Measurements from ENCODE around the gene UBAP1.
"Not testable (repeated sequence)": the region's sequence is repeated elsewhere in the genome, so short reads cannot be mapped to it uniquely, and the experiment has no call there.

The UBAP1 gene

DNA sequence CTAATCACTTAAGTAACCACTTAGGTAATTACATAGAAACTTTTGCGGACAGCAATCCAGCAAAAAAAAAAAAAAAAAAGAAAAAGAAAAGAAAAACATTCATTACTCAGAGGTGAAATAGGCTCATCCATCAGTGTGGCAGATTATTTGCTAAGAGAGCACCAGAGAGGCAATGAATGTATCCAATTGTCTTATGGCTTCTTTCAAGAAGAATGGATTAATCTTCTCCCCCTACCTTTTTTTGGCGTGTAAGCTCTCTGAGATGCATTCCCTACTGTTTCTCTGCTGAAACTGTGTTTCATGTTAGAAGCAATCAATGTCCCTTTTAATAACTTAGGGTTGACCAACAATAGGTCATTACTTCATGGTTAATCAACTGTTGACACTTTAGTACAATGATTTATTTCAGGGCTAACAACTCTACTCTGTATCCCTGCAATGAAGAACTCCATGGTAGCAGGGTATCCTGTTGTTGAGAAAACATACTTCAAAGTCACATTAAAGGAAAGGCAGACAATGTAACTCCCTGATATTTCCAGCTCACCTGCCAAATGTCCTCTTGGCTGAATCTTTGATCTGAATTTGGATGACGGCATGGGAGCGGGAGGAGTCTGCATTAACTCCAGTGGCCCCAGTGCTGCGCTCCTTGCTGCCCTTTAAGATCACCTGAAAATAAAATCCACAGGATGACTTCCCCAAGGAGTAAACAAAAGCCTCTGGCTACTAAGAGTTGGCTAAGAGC lies 92.6 kb downstream of the UBAP1 start:
- DNase-seq = no peak

DNA sequence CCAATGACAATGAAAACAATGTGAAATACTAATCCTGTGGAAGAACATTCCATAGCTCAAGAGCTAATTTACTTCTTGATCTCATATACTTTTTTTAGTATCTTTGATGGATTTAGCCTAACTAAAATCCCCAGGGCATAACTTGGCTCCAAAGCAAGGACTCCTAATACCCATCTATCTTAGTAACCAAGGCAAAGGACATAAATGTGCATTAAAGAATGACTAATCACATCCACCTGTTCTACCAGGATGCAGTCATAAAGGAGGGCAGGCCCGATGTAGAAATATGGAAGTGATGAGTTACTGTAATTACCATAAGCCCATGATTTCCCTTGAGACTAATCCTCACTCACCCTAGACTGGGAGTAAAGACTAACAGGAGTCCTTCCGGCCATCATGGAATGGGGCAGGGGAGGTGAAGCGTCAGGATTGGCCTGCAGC lies 93.3 kb downstream of the UBAP1 start:
- DNase-seq = no peak

DNA sequence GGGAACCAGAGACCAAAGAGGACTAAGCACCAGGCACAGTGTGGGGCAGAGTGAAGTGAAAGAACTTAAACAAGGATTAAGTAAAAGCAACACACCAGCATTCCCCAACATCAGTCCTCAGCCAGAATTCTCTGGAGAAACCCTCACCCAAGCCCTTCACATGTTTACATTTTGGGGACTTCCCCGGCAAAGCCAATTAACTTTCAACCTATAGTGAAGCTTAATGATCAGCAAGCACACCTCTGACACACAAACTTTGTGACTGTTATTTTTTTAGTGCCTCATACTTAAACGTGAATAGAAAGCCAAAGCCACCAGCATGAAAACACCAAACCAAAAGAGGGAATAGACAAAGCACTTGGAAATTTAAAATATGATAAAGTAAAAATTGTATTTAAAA lies 94.7 kb downstream of the UBAP1 start:
- DNase-seq = not testable (repeated sequence)

DNA sequence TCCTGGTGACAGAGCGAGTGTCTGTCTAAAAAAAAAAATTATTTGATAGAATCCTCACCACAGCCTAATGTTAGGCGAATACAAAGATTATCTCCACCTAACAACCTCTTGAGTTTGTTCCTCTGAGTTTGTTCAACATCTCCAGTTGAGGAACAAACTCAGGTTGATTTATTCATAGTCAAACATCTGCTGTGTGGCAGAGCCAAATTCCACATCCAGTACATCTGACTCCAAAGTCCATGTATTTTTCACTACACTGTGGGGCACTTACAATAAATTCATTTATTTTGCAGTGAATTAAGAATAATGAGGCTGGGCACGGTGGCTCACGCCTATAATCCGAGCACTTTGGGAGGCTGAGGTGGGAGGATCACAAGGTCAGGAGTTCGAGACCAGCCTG lies 97.0 kb downstream of the UBAP1 start:
- no peak for DNase-seq

DNA sequence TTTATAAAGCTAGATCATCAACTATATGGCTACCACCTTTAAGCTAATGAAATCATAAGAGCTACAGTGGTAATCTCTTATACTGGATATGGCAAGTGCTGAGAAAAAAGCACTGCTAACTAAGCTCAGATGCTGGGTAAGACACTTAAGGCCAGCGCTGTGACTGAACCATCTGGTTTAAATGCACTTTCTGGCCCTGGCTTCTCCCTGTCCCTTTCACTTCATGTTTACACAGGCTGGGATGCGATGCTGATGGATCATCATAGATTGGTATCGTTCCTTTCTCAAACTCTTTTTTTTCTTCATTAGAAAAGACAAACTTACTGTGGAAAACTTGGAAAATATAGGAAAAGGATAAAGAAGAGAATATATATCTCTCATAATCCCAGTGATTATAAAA lies 97.9 kb downstream of the UBAP1 start:
- DNase-seq = no peak

DNA sequence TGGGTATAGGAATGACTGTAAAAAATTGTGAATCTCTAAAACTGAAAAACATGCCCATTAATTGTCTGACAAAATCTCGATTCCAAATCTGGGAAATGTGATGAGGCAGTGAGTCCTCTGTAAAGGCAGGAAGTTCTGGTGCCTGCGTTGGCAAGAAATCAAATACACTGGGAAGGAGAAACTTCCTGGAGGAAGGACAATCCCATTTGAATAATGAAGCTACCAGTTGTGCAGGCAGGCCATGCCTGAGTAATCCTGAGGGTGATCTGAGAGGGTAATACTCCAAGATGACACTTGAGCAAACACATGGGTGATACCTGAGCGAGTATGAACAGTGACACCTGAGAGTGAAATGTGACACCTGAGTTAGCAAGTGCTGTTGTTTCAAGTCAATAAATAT lies 100.6 kb downstream of the UBAP1 start:
- no peak for DNase-seq

DNA sequence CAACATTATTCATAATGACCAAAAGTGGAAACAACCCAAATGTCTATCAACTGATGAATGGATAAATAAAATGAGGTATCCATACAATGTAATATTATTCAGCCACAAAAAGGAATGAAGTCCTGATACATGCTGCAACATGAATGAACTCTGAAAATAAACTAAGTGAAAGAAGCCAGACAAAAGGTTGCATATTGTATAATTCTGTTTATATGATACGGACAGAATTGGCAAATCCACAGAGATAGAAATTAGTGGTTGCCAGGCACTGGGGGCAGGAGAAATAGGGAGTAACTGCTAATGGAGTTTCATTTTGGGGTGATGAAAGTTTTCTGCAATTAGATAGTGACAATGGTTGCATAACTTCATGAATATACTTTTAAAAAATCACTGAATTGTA lies 103.3 kb downstream of the UBAP1 start:
- no peak for DNase-seq

DNA sequence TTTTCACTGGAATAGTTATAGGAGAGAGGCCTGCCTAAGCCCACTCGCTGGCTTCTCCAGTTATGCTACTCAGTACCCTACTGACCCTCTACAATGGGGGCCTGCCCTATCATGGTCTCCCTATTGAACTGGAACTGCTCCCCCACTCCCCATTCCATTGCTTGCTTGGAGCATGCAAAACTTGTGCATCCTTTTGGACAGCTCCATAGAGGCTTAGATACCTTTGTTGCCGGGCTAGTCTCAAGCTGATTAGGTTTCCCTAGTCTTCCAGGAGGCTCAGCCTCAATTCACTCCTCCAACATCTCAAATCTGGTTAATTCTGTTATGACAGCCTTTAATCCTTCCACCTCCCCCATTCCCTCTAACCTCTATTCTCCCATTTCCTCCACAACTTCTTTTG lies 110.3 kb downstream of the UBAP1 start:
- no peak for DNase-seq

DNA sequence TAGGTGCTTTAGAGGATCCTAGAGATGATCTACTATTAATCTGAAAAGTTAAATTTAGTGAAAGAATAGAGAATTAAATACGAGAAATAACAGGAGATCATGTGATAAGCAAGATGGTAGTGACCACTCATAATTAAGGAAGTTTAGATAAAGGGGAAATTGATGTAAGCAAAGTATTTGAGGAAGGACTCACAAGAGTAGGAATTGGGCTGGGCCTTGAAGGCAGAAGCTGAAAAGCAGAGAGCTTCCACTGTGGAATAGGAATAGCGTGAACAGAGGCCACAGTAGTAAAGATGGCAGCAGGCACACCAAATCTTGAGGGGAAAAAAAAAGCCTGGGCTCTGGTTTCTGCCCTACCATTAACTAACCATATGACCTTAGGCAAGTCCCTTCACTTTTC lies 112.2 kb downstream of the UBAP1 start:
- no peak for DNase-seq

DNA sequence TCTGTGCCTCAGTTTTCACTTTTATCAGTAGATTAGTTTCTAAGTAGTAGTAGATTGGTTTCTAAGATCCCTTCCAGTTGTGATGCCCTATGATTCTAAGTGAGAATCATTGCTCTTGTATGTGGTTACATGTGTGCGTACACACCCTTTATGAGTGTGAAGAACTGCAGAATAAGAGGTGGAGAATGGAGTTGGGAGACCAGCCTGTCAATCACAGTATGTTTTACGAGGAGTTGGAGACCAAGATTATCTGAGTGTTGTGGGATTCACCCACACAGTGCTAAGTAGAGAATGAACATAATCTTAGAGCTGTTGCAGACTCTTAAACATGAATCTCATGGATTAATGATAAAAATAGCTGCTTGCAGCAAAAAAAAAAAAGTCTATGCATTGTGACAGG lies 112.6 kb downstream of the UBAP1 start:
- no peak for DNase-seq

DNA sequence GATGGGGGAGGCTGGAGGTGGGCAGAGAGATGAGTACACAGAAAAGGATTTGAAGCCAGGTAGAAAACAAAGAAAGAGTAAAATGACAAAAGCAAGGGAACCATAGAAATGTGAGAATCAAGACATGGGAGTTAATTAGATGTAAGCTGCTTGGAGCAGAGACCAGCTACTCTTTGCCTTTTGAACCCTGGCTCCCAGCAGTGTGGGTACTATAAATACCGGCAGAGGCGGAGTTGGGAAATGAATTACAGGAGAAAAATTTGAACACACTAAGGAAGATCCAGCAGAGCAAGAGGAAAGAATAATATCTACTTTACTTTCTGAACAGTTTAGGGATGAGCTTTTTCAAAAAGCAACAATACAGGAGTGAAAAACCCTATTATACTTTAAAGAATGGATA lies 113.7 kb downstream of the UBAP1 start:
- no peak for DNase-seq

DNA sequence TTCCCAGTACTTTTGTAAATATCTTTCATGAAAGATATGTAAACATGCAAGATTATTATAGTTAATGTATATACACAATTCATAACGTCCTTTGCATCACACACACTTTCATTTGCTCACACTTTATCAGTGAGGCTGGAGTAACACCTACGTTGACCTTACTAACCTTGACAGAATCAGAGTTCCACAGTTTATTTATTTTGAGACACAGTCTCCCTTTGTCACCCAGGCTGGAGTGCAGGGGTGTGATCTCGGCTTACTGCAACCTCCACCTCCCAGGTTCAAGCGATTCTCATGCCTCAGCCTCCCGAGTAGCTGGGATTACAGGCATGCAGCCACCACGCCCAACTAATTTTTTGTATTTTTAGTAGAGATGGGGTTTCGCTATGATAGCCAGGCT lies 122.2 kb downstream of the UBAP1 start:
- not testable (repeated sequence) for DNase-seq
